Measurements from ENCODE around the gene NAT14.

The NAT14 gene

GRCh38 chr19:55459950-55460657 lies 24.9 kb upstream of the NAT14 start:
- Mint-ChIP-seq H3K4me1 (peaks cover 23% of the 10 kb centered on the region), H3K36me3 (no peaks in the 10 kb centered on the region), H3K27ac (no peak overlapping the region), H3K4me3 (peak overlapping the region; percentile 74), H3K9me3 (no peaks in the 10 kb centered on the region), H3K27me3 (peaks cover 19% of the 10 kb centered on the region)
- CTCF ChIA-PET = interaction anchor here (1.3 to 2.2 kb wide), 3 partner anchors 8 to 44 kb away, joined by 3 to 7 read pairs (median 6); no protein-coding TSS in a partner anchor
- DNase-seq = no peak

- Mint-ChIP-seq H3K27me3 (peaks cover 22% of the 10 kb centered on the region), H3K9me3 (no peaks in the 10 kb centered on the region), H3K27ac (peak overlapping the region; percentile 68), H3K4me3 (peak overlapping the region; percentile 74), H3K4me1 (peaks cover 23% of the 10 kb centered on the region), H3K36me3 (no peaks in the 10 kb centered on the region)
- CTCF ChIA-PET = interaction anchor here (2.2 kb wide), 1 partner anchor 43 kb away, joined by 6 read pairs; no protein-coding TSS in a partner anchor
- DNase-seq = peak; percentile 62
Measured at GRCh38 chr19:55460670-55461258, 24.2 kb upstream of the NAT14 start.

- Mint-ChIP-seq H3K9me3 (no peaks in the 10 kb centered on the region), H3K4me3 (peak within 1 kb of the TSS; percentile 74), H3K4me1 (peaks cover 23% of the 10 kb centered on the region), H3K27ac (peak within 1 kb of the TSS; percentile 85), H3K27me3 (peaks cover 22% of the 10 kb centered on the region), H3K36me3 (no peaks in the 10 kb centered on the region)
- CTCF ChIA-PET = interaction anchor here (0.7 to 1.1 kb wide), 4 partner anchors 31 to 171 kb away, joined by 3 to 7 read pairs (median 3); no protein-coding TSS in a partner anchor
- peak; percentile 100 for DNase-seq
Measured at GRCh38 chr19:55461259-55461973, 23.6 kb upstream of the NAT14 start, which contains the start of gene ISOC2. ISOC2 (minus strand) TSS chr19:55461642; CDS start chr19:55456486, 5,156 bp downstream.

GRCh38 chr19:55461974-55462626 lies 22.9 kb upstream of the NAT14 start:
- CTCF ChIA-PET = interaction anchor here (0.7 to 1.1 kb wide), 4 partner anchors 30 to 170 kb away, joined by 3 to 7 read pairs (median 3); no protein-coding TSS in a partner anchor
- DNase-seq = no peak

GRCh38 chr19:55462722-55463121 lies 22.3 kb upstream of the NAT14 start:
- H3K27ac Mint-ChIP-seq = peak overlapping the region; percentile 85
- no peaks in the 10 kb centered on the region for H3K9me3 Mint-ChIP-seq
- CTCF ChIA-PET = no interaction called here
- H3K36me3 Mint-ChIP-seq = no peaks in the 10 kb centered on the region
- DNase-seq = no peak
- peaks cover 22% of the 10 kb centered on the region for H3K27me3 Mint-ChIP-seq
- peak overlapping the region; percentile 74 for H3K4me3 Mint-ChIP-seq
- H3K4me1 Mint-ChIP-seq = peaks cover 23% of the 10 kb centered on the region

More at GRCh38 chr19:55461974-55462626, 22.9 kb upstream of the NAT14 start:
- Mint-ChIP-seq H3K36me3 (no peaks in the 10 kb centered on the region), H3K9me3 (no peaks in the 10 kb centered on the region), H3K4me3 (peak overlapping the region; percentile 74), H3K27ac (peak overlapping the region; percentile 85), H3K4me1 (peaks cover 23% of the 10 kb centered on the region), H3K27me3 (peaks cover 22% of the 10 kb centered on the region)

DNA sequence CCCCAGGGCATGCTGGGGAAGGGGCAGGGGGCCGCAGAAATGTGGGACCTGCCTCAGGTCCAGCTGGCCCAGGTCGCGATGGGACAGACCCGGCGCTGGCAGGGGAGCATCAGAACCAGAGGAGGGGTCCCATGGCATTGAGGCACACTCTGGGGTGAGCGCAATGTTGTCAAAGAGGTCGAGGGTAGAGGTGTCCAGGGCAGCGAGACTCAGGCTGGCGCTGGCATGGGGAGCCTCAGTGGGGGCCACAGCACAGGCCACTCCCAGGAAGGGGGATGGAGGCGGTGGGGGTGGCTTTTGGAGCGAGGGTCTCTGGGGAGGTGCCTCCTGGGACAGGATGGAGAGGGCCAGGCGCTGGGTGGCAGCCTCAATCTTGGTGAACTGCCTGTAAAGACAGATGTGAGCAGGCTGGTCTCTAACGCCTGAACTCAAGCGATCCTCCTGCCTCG lies 21.4 kb upstream of the NAT14 start:
- Mint-ChIP-seq H3K27me3 (peaks cover 27% of the 10 kb centered on the region), H3K4me3 (no peak overlapping the region), H3K4me1 (peaks cover 26% of the 10 kb centered on the region), H3K36me3 (no peaks in the 10 kb centered on the region), H3K27ac (no peak overlapping the region), H3K9me3 (no peaks in the 10 kb centered on the region)
- no peak for DNase-seq
- CTCF ChIA-PET = no interaction called here

GRCh38 chr19:55464039-55464661 lies 20.8 kb upstream of the NAT14 start:
- CTCF ChIA-PET = interaction anchor here (1.1 kb wide), 1 partner anchor 40 kb away, joined by 3 read pairs; no protein-coding TSS in a partner anchor
- peaks cover 26% of the 10 kb centered on the region for H3K4me1 Mint-ChIP-seq
- no peaks in the 10 kb centered on the region for H3K36me3 Mint-ChIP-seq
- peaks cover 28% of the 10 kb centered on the region for H3K27me3 Mint-ChIP-seq
- H3K27ac Mint-ChIP-seq = no peak overlapping the region
- no peak overlapping the region for H3K4me3 Mint-ChIP-seq
- DNase-seq = no peak
- H3K9me3 Mint-ChIP-seq = no peaks in the 10 kb centered on the region

DNA sequence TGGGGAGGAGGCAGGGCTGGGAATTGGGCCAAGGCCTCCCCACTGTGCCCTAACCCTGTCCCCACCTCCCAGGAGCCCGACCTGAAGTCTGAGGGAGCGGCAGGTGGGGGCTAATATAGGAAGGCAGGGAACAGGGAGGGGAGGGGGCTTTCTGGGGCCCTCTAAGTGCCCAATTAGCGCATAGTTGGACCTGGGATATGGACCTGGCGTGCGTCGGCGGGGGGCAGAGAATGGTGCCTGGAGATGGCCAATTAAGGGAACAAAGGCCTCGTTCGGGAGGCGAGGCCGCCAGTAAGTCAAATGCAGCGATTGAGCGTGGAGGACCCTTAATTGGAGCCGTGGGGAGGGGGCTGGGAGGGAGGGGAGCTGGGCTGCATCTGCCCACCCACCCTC lies 20.3 kb upstream of the NAT14 start, which contains the start of gene C19orf85:
Gene C19orf85 (minus strand): TSS at position 90 of the 393 bp plus-strand sequence. CDS start 197 bp downstream, outside the sequence.
- H3K27me3 Mint-ChIP-seq = peaks cover 33% of the 10 kb centered on the region
- no peaks in the 10 kb centered on the region for H3K9me3 Mint-ChIP-seq
- H3K36me3 Mint-ChIP-seq = no peaks in the 10 kb centered on the region
- no peak within 1 kb of the TSS for H3K27ac Mint-ChIP-seq
- no peak within 1 kb of the TSS for H3K4me3 Mint-ChIP-seq
- H3K4me1 Mint-ChIP-seq = peaks cover 26% of the 10 kb centered on the region
- no peak for DNase-seq
- CTCF ChIA-PET = interaction anchor here (1.1 kb wide), 1 partner anchor 39 kb away, joined by 3 read pairs; no protein-coding TSS in a partner anchor

DNA sequence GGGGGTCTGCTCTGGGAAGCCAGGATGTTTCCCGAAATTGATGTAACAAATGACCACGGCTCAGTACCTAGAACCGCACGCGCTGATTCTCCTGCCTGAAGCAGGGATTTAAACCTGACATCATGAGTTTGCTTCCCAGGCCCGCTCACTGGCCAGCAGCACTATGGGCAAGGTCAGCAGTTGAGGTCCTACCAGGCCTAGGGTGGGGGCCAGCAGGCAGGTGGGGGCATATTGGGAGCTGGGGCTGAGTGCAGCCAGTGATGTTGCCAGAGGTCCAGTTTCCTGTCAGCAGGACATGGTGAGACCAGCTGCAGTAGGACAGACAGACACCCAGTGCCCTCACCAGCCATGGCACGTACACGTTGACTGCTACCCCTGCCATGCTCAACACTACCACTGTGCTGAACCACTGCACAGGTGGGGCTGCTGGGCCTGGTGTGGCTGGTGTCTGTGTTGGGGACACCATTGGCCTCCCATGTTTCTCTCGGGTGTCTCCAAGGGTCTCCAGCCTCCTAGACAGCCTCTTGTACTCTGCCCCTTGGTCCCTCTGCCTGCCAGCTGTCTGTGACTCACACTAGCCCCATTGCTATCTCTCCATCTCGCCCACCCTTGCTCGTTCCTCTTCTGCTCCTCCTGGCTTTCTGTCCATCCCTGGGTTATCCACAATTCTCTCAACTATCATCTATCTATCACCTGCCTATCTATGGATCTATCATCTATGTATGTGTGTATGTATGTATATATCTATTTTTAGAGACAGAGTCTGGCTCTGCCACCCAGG lies 19.3 kb upstream of the NAT14 start:
- peaks cover 35% of the 10 kb centered on the region for H3K27me3 Mint-ChIP-seq
- H3K27ac Mint-ChIP-seq = no peak overlapping the region
- CTCF ChIA-PET = interaction anchor here (1.7 to 4.0 kb wide), 2 partner anchors 39 to 142 kb away, joined by 5 to 53 read pairs; no protein-coding TSS in a partner anchor
- no peaks in the 10 kb centered on the region for H3K9me3 Mint-ChIP-seq
- no peak overlapping the region for H3K4me3 Mint-ChIP-seq
- DNase-seq = no peak
- no peaks in the 10 kb centered on the region for H3K36me3 Mint-ChIP-seq
- peaks cover 18% of the 10 kb centered on the region for H3K4me1 Mint-ChIP-seq

GRCh38 chr19:55466241-55466614 lies 18.8 kb upstream of the NAT14 start:
- no peak overlapping the region for H3K27ac Mint-ChIP-seq
- peaks cover 35% of the 10 kb centered on the region for H3K27me3 Mint-ChIP-seq
- H3K4me1 Mint-ChIP-seq = peaks cover 15% of the 10 kb centered on the region
- no peaks in the 10 kb centered on the region for H3K9me3 Mint-ChIP-seq
- DNase-seq = no peak
- H3K36me3 Mint-ChIP-seq = no peaks in the 10 kb centered on the region
- CTCF ChIA-PET = interaction anchor here (1.7 to 4.0 kb wide), 2 partner anchors 38 to 141 kb away, joined by 5 to 53 read pairs; no protein-coding TSS in a partner anchor
- H3K4me3 Mint-ChIP-seq = no peak overlapping the region

GRCh38 chr19:55467236-55468053 lies 17.5 kb upstream of the NAT14 start:
- H3K27ac Mint-ChIP-seq = no peak overlapping the region
- CTCF ChIA-PET = interaction anchor here (0.6 to 4.0 kb wide), 15 partner anchors 8 to 326 kb away, joined by 3 to 53 read pairs (median 6); partner anchors contain the start of genes NAT14 and ZNF628
- no peaks in the 10 kb centered on the region for H3K9me3 Mint-ChIP-seq
- DNase-seq = peak; percentile 76
- peaks cover 35% of the 10 kb centered on the region for H3K27me3 Mint-ChIP-seq
- H3K4me1 Mint-ChIP-seq = peaks cover 6% of the 10 kb centered on the region
- H3K36me3 Mint-ChIP-seq = no peaks in the 10 kb centered on the region
- no peak overlapping the region for H3K4me3 Mint-ChIP-seq

GRCh38 chr19:55468054-55468393 lies 17.0 kb upstream of the NAT14 start:
- Mint-ChIP-seq H3K27me3 (peaks cover 34% of the 10 kb centered on the region), H3K27ac (no peak overlapping the region), H3K36me3 (no peaks in the 10 kb centered on the region), H3K4me3 (no peak overlapping the region), H3K4me1 (peaks cover 3% of the 10 kb centered on the region), H3K9me3 (no peaks in the 10 kb centered on the region)
- no peak for DNase-seq
- CTCF ChIA-PET = interaction anchor here (0.7 to 4.0 kb wide), 13 partner anchors 8 to 327 kb away, joined by 3 to 53 read pairs (median 6); partner anchors contain the start of genes NAT14 and ZNF628

Measured in activated naive CD4-positive, alpha-beta T cell treated with anti-CD3 and anti-CD28 coated beads, Interleukin-2, amount 10 ng/mL, durations not matched to agents 7 days and 5 days (primary cell).